Measurements from ENCODE around the gene ATP5PB.

ATP5PB gene

DNA sequence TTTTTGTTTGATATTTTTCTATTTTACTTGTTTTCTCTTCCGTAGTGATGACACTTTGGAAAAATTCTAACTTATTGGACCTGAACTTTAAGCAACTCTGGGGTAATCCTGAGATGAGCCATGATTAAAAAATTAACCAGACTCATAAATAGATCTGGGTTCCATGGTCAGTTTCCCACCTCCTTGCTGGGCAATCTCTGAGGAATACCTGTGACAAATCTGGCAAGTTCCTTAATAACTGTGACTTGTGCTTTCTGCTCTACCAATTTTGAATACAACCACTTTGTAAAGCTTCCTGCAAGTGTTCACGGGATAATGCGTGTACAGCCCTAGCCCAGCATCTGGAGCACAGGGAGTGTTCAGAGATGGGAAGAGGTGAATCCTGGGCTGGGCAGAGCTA is 25.0 kb upstream of the ATP5PB start:
- no peak for DNase-seq (ENCODE audit: low read depth)
- H3K4me3 ChIP-seq (replicated peaks; ENCODE audit: low read depth, low read length), result no peak overlapping the region
- TF ChIP-seq, protein P1, sequence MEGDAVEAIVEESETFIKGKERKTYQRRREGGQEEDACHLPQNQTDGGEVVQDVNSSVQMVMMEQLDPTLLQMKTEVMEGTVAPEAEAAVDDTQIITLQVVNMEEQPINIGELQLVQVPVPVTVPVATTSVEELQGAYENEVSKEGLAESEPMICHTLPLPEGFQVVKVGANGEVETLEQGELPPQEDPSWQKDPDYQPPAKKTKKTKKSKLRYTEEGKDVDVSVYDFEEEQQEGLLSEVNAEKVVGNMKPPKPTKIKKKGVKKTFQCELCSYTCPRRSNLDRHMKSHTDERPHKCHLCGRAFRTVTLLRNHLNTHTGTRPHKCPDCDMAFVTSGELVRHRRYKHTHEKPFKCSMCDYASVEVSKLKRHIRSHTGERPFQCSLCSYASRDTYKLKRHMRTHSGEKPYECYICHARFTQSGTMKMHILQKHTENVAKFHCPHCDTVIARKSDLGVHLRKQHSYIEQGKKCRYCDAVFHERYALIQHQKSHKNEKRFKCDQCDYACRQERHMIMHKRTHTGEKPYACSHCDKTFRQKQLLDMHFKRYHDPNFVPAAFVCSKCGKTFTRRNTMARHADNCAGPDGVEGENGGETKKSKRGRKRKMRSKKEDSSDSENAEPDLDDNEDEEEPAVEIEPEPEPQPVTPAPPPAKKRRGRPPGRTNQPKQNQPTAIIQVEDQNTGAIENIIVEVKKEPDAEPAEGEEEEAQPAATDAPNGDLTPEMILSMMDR (IDR thresholded peaks at IDR 0.05; ENCODE audit: low read length, missing control alignments), result no peak

DNA sequence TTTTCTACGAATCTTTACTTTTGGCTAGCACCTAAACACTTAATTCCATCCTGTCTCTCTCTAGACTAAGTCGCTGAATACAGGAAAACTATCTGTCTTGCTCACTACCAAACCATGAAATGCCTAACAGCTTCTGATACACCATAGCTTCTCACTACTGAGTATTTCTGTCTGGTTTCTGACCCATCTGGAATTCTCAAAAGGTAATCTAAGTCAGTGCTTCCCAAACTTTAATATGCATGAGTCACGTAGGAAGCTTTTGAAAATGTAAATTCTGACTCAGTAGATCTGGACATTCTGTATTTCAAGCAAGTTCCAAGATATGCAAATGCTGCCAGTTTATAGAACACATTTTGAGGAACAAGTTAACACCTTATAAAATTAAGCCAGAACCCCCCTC is 12.5 kb upstream of the ATP5PB start:
- TF ChIP-seq, protein P1 (IDR thresholded peaks at IDR 0.05; ENCODE audit: low read length, missing control alignments), result no peak
- DNase-seq (ENCODE audit: low read depth), result no peak
- H3K4me3 ChIP-seq (replicated peaks; ENCODE audit: low read depth, low read length), result no peak overlapping the region

DNA sequence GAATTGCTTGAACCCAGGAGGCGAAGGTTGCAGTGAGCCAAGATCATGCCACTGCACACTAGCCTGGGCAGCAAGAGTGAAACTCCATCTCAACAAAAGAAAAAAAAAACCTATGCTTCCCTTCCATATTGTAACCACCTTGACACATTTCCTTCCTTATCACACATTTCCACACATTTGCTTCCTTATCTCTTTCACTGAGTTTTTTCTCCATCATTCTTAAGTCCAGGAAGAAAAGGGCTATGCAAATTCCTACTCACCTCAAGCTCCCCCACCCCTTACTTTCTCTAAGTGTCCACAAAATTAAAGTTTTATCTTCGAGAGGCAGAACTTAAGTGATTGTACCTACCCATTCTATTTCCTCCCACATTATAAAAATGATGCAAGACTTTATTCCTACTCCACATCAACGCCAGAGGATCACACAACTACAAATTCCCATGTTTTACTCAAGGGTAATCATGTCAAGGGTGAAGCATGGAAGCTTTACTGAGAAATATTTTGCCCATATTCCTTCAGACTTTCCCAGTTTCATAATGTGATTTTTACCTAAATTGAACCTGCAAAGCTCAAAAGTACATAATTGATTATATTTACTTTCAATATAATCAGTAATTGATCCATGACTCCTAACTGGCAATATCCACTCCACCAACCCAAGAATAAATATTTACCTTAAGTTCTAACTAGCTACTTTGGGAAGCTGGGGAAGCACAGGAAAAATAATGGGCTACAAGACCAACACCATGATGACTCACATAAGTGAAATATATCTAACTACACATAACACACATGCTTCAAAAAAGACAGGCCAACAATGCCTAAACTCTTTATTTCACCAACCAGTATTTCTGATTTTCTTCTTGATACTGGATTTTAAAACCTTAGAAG is 9.6 kb upstream of the ATP5PB start:
- H3K4me3 ChIP-seq (replicated peaks; ENCODE audit: low read depth, low read length), result no peak overlapping the region

DNA sequence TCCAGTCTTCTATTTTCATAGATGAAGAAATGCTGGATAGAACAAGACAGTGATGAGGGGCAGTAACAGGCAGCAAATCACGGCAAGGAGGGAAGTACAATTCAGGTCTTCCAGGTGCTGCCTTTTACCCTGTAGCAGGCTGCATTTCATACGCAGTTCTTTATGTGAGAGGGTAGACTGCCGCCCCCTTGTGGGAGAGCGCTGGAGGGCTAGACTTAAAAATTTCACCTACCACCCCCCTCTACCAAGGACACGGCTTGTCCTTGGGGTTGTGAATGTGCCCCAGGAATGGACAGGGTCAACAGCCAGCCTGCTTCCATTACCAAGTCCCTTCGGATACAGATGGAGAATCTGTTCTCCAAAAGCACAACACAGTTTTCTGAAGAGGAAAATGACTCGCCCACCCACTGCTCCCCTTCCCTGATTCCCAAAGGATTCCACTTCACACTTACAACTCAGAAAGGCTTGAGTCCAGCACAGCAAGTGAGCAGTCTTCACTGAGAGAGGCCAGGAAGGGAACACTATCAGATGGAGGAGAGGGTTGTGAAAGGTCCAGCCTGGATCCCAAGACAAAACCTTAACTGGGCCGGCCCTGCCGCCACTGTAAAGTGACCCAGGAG is 7.6 kb upstream of the ATP5PB start:
- TF ChIP-seq, protein P1 (IDR thresholded peaks at IDR 0.05; ENCODE audit: low read length, missing control alignments), result peak; percentile 57
- DNase-seq (ENCODE audit: low read depth), result peak; percentile 40
- H3K4me3 ChIP-seq (replicated peaks; ENCODE audit: low read depth, low read length), result no peak overlapping the region

More for the DNA sequence above, 9.6 kb upstream of the ATP5PB start:
- DNase-seq (ENCODE audit: low read depth), result no peak
- TF ChIP-seq, protein P1 (IDR thresholded peaks at IDR 0.05; ENCODE audit: low read length, missing control alignments), result no peak

DNA sequence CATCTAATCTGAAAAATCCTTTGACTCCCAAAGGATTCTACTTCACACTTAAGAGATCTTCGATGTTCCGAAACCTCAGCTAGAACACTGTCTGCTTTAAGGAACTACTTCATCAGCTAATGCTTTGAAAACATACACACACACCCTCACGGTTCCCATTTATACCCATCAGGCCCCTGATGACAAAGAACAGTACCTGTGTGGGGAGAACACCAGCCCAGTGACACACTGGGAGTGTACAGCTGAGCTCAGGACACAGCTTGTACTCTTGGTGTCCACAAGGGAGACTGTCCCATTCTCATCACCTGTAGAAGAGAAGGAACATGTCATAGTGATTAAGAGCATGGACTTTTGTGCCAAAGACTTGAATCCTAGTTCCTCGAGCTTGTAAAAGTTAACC is 6.8 kb upstream of the ATP5PB start:
- TF ChIP-seq, protein P1 (IDR thresholded peaks at IDR 0.05; ENCODE audit: low read length, missing control alignments), result no peak
- no peak for DNase-seq (ENCODE audit: low read depth)
- H3K4me3 ChIP-seq (replicated peaks; ENCODE audit: low read depth, low read length), result no peak overlapping the region

DNA sequence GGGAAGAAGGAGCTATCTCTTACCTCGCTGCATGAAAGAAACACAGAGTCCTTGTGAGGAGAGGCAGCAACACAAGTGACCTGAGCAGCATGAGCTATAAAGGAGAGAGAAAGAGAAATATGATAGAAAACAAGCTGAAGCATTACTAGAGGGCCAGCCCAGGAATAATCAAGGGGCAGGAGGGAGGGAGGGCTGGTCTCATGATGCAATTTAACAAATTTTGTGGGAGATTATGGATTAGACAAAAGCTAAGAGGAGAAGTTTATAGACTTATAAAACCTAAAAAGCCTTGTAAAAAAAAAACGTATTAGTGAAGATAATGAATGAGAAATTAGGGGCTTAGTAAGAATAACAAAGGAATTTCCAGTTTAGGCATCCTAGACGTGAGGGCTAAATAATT is 5.2 kb upstream of the ATP5PB start:
- no peak overlapping the region for H3K4me3 ChIP-seq (replicated peaks; ENCODE audit: low read depth, low read length)
- TF ChIP-seq, protein P1 (IDR thresholded peaks at IDR 0.05; ENCODE audit: low read length, missing control alignments), result no peak
- no peak for DNase-seq (ENCODE audit: low read depth)
